GM19025 (cell line): ENCODE measurements around the gene ANGPT4.
"Not testable (repeated sequence)": the region's sequence is repeated elsewhere in the genome, so short reads cannot be mapped to it uniquely, and the experiment has no call there.

Source experiments
- ATAC-seq: cut with Tn5 transposase; IDR thresholded peaks from one replicate; pipeline ENCODE4 v1.9.1; 2021; ENCODE audit warnings: mild to moderate bottlenecking, low read depth, moderate library complexity; ENCODE audit not compliant: unreplicated experiment

The ANGPT4 gene

DNA sequence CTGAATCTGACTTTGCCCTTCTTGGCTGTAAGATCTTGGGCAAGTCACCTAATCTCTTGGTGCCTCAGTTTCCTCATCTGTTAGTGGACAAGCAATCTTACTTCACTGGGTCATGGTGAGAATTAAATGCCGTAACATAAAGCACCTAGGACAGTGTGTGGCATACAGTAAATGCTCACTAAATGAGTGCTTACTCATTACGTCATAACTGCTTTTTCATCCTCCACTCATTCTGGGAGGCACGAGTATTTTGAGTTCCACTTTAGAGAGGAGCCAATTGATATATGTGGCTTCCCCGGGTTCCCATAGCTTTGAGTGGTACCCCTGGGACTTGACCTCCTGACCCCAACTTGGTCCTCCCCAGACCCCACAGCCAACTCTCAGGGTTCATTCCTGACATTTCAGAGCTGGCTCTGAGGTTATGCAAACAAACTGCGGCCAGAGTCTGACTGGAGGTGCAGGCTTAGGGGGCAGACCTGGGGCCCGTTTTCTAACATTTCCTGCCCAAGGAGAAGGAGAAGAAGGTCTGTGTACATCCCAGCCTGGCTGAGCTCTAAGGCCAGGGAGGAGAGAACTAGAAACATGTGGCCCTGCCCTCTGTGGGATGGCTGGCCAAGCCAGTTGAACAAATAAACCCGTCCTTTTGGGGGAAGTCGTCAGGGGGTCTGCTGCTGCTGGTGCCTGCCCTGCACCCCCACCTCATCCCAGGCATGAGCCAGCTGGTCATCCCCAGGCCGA is 5.8 kb downstream of the ANGPT4 start:
- ATAC-seq: no peak

DNA sequence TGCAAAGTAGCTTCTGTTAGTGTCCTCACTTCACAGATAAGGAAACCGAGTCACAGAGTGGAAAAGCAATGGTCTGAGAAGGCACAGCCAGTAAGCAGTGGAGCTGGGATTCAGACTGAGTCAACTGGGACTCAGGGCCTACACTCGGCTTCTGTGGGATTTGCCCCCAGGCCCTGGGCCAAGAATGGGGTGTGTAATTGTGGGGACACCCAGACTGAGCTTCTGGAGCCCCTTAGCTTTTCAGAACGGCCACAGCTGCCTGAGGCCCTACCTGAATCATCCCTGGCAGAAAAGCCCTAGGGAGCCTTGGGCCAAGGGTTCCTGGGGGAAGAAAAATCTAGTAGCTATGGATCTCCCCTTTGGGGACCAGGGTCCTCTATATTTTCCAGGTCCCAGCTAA is 6.5 kb downstream of the ANGPT4 start:
- no peak for ATAC-seq

DNA sequence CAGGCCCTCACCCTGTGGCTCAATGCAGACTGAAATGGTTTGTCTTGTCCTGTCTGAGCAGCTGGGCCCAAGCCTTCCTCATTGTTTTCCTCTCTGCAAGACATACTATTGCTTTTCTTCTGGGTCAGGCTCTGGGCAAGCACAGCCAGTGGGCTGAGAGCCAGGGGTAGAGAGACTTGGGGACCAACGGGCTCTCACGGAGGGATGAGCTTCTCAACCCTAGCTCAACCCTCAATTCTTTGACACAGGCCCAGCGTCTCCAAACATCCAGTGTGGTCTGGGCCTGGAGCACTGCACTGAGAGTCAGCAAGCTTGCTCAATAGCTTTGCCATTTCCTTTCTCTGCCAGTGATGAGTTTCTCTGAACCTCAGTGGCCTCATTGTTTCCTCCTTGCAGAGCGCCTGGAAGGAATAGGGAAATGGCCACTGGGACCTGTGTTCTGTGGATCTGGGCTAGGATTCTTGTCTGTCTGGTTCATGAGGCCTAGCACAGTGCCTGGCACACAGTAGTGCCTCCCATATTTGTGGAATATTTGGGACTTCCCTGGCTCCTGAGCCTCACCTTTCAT is 9.3 kb downstream of the ANGPT4 start:
- no peak for ATAC-seq

DNA sequence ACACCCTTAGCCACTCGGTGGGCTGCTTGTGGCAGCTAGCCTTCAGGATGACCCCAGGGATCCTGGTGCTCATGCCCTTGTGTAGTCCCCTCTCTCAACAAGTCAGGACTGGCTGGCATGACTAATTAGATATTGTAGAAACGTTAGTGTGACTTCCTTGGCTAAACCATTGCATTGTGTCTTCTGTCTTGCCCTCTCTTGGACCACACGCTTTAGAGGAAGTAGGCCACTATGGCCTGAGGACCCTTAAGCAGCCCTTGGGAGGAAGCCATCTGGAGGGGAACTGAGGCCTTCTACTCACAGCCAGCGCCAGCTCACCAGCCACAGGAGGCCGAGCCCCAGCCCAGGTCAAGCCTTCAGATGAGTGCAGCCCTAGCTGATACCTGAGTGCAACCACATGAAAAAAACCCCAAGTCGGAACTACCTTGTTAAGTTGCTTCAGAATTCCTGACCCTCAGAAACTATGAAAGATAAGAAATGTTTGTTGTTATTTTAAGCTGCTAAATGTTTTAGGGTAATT is 10.1 kb downstream of the ANGPT4 start:
- no peak for ATAC-seq

DNA sequence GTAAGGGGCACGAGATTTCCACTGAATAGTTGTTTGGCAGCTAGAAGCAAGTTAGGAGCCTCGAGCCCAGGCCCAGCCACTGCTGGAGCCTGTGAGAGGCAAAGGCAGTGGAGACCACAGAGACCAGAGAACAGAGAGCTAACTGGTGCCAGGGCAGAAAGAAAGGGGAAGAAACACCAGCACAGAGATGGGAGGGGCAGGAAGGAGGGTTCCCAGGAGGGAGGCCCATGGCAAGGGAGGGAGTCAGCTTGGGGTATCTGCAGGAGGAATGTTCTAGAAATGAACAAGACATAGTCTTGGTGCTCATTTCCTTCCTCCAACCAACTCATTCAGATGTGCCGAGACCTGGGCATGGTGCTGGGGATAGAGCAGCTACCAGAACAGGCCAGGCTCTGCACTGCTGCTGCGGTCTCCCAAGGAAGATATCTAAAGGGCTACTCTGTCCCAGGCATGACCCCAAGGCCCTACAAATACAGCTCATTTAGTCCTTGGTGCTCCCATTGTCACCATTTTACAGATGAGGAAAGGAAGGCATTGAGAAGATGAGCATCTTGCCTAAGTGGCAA is 10.7 kb downstream of the ANGPT4 start:
- ATAC-seq: no peak

DNA sequence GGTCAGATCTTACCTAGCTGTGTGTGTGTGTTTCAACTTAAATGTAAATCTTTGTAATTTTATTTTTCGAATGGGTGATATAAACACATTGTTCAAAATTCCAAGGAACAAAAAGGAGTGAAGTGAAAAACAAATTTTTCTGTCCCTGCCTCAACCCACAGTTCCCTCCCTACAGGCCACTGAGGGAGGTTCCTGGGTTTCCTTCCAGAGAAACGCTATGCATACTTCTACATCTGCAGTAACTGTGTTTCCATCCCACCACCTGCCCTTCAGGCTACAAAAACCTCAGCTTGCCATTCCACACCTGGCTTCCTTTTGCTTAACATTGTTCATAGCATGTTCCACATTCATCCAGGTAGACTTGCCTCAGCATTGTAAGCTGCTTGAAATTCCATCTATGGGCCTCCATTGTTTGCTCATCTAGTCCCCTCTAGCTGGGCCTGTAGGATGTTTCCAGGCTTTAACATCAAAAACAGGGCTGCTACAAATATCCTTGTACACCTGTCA is 12.0 kb downstream of the ANGPT4 start:
- no peak for ATAC-seq

DNA sequence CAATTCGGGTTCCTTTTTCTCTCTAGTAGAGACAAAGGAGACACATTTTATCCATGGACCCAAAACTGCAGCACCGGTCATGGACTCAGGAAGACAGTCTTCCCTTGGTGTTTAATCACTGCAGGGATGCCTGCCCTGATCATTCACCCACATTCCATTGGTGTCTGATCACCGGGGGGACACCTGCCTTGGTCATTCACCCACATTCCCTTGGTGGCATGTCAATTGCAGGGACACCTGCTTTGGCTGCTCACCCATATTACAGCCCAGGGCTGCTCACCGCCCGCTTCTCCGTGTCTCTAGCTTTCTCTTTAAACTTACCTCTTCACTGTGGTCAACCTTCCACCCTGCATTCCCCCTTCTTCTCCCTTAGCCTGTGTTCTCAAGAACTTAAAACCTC is 18.7 kb downstream of the ANGPT4 start:
- ATAC-seq: not testable (repeated sequence)

DNA sequence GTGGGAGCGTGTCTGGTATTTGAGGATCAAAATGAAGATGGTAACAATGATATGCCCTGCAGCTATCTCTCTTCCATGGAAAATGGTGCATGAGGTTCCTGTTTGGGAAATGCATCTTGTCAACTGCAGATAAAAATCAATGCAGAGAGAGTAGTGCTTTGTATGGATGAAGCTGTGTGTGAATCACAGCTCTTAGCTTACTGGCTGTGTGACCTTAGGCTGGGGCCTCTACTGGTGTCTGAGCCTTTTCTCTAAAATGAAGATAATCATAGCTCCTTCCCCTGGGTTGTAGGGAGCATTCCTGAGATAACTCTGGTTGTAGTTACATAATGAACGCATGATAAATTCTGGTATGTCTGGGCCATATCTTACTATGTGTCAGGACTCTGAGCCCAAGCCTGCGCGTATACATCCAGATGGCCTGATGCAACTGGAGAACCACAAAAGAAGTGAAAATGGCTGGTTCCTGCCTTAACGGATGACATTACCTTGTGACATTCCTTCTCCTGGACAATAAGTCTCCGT is 19.6 kb downstream of the ANGPT4 start:
- no peak for ATAC-seq

DNA sequence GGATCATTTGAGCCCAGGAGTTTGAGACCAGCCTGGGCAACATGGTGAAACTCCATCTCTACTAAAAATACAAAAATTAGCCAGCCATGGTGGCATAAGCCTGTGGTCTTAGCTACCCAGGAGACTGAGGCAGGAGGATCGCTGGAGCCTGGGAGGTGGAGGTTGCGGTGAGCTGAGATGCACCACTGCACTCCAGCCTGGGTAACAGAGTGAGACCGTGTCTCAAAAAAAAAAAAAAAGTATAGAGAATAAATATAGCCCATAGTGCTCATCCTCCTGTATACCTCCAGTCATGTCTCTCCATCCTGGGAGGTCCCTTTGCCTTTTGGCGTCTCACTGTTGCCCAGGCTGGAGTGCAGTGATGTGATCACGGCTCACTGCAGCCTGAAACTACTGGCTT is 23.8 kb downstream of the ANGPT4 start:
- ATAC-seq: not testable (repeated sequence)

DNA sequence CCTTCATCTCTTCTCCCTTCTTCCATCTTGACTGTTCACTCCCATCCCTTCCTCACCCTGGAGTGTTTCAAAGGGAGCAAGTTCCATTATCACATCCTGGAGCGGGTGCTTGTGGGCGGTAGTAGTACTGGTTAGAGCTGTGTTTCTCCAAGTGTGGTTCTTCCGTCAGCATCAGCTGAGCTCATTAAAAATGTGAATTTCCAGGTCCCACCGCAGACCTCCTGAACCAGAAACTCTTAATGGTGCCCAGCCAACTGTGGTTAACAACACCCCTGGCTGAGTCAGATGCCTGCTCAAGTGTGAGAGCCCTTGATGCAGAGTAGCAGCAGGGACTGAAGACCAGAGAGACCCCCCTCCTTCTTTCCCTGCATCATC is 24.4 kb downstream of the ANGPT4 start:
- no peak for ATAC-seq

DNA sequence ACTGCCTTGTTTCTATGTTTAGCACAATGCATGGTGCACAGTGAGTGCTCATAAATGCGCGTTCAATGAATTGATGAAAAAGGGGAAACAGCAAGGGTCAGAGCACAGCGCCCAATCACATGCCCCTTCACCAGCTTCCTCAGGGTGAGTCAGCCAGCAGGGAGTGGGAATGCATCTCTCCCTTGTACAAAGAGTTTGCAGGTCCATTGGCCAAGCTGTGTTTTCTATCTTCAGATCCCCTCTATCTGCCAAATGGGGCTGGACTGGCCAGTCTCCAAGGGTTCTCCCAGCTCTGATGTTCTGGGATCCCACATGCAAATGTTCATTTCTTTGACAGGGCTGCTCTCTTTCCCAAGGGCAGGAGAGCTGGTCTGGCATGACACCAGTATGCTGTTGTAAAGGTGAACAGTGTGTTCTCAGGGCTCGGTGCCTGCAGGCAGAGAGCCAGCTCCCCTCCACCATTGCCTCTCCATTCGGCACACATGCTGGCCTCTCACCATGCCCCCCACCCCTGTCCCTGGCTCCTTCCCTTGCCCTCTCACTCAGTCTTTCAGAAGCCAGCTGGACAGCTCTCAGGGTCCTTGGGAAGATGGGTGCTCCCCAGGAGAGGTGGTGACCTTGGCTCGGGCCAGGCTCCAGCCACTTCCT is 25.0 kb downstream of the ANGPT4 start:
- no peak for ATAC-seq

DNA sequence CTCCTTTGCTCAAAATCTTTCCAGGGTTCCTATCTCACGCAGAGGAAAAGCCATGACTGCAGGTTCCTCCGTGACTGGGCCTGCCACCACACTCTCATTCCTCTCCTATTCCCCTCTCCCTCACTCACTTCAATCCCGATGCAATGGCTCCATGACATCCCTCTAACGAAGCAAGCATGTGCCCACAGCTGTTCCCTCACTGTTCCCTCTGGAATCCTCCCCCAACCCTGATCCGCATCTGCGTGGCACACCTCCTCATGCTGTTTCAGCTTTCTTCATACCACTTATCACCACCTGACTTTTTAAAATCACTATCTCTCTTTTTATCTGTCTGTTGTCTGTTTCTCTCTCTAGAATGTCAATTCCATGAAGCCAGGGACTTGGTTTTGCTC is 25.5 kb downstream of the ANGPT4 start:
- ATAC-seq: no peak

DNA sequence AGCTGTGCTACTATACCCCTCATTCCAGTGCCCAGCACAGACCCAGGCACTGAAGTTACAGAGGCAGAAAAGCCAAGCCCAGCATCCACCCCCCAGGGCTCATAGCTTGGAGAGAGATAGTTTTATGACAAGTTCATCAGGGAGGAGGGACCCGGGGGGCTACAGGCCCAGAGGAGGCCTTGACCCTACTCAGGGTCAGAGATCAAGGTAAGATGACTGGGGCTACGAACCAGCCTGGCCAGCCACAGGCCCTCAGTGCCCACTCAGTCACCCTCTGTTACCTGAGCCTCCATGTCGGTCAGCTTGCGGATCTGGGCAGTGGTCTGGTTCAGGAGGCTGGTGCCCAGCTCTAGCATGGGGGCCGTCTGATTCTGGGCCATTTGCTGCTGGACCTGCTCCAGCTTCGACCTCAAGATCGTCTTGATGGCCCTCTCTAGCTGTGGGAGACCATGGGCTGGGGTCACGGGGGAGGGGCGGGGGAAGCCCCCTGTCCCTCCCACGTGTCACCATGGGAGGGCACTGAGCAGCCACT is 26.1 kb downstream of the ANGPT4 start:
- ATAC-seq: no peak

DNA sequence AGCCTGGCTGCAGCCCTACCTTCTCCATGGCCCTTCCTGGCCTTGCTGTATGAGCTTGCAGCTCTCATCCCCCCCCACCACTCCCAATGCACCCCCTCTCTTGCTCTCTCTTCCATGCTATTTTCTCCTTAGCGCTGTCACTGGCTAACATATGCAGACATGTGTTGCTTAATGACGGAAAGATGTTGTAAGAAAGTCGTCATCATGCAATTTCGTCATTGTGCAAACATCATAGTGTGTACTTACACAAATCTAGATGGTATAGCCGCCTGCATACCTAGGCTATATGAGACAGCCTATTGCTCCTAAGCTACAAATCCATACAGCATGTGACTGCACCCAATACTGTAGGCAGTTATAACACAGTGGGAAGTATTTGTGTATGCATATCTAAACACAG is 27.0 kb downstream of the ANGPT4 start:
- ATAC-seq: no peak

DNA sequence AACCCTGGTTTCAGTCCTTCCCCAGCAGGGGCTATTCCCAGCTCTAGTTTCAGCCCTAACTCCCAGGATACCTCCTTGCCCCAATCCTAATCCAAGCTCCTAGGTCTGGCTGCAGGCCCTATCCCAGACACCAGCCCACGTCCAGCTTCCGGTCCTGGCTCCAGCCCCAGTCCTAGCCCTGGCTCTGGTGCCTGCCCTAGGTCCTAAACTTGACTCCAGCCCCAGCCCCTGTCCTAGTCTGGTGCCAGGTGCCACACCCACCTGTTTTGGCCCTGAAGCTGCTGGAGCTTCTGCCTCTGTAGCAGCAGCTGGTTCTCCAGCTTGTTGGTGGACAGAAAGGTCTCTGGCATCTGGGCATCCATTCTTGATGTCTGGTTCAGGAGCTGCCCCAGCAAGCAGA is 28.1 kb downstream of the ANGPT4 start:
- no peak for ATAC-seq

DNA sequence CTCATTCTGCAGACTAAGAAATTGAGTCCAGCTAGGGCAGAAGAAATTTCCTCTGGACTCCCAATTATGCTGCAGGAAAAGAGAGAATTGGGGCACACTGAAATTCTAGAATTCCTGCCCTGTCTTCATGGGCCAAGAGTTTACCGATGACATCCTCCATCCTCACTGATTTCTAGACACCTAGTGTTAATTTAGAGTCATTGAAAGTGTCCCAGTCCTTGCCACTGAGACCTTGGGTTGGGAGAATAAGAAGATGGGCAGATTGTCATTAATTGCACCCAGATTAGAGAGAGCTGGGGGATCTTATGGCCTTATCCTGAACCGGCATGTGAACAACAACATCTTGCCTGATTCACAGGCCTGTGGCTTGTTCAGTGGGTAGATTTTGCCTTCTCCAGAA is 29.0 kb downstream of the ANGPT4 start:
- ATAC-seq: no peak

DNA sequence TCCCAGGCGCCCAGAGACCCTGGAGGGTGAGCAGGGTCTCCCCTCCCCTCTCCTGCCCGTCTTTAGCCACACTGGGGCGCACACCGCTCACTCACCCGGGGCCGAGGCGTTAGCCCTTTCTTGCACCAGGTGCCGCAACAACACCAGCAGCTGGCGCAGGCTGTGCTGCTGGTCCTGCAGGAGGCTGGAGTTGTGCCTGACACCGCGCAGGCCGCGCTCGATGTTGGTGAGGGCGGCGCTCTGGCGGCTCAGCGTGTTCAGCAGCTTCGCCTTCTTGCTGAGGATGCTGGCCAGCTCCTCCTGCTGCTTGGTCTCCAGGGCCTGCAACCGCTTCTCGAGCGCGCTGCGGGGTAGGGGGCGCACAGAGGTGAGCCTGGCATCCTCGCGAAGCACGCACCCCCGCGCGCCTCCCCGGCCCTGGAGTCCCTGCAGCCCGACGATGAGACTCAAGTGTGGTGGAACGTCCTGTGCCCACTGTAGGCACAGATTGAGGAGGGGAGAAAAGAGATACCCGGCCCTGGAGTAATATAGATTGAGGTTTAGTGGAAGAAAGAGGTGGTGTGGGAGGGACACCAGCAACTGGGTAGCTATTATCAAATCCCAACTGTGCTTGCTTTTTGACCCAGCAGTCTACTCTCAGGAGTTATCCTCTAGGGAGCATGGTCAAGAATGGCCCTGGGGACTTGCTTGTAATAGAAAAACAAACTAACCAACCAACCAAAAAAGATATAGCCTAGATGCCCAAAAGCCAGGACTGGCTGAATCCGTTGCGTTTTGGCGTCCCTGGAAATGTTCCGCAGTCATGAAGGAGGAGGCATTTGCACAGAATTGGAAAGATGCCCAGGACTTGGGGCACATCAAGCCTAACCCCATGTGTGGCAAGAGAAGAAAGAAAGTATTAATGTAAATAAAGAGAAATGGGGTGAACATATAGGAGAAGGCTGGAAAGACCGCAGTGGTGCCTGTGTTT is 30.9 kb downstream of the ANGPT4 start:
- no peak for ATAC-seq

DNA sequence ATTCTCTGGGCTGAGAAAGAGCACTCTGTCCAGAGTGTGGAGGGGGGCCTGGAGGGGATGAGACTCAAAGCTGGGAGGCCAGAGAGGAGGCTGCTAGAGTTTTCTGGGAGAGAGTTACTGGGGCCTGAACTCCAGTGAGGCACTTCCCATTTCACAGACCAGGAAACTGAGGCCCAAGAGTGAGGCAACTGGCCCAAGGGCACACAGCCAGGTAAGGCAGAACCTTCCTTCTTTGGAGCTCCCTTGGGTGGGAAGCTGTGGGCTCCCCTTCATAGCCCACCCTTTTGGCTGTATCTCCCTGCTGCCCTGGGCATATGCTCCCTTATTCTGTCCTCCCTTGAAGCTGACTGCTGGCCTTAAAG is 34.4 kb downstream of the ANGPT4 start:
- ATAC-seq: no peak

DNA sequence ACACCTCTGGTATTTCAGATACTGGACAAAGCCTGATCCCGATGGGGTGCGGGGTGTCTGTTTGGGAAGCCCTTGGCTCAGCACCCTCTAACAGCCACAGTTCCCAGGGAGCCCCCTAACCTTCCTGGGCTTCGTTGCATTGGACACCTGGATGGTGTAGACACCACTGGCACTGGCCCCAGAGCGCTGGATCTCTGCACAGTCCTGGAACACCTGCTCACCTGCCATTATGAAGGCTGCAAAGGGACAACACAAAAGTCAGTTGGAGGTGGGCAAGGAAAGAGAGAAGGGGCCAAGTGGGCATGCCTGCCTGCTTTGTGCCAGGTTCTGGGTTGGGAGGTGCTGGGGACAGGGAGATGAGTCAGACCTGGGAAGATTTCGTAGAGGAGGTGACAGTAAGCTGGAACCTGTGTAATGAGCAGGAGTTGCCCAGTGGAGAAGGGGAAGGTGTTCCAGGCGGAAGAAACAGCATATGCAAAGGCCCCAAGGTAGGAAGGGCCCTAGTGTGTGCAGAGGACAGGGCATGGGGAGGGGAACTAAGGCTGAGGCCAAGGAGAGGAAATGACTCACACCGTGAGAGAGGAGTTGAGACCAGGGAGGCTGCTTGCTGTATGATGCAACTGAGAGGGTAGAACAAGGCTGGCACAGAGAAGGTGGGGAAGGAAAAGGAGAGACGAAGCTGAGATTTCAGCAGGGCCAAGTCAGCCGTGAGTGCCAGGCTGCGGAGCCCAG is 34.9 kb downstream of the ANGPT4 start:
- ATAC-seq: no peak
